HL-60/S4 treated with retinoic acid at 250 ng/mL for 4 days and 3 days (cell line): Measurements from ENCODE around the gene PABPN1L.

ENCODE experiments used
- in situ Hi-C: fragments of 300-500 bp; cut with MboI; formaldehyde crosslinking; loops from 2 replicates; pipeline ENCODE4 v1.7.0; 2022; ENCODE audit warnings: low sequenced_read_pairs

The PABPN1L gene

GRCh38 chr16:88884569-88885271 lies 18.3 kb upstream of the PABPN1L start:
- in situ Hi-C loops, result no loop called here

GRCh38 chr16:88883946-88884345 lies 17.5 kb upstream of the PABPN1L start:
- in situ Hi-C loops, result no loop called here

GRCh38 chr16:88883117-88883895 lies 16.8 kb upstream of the PABPN1L start:
- in situ Hi-C loops, result no loop called here

- in situ Hi-C loops, result no loop called here
Observed at GRCh38 chr16:88882358-88883030, 16.0 kb upstream of the PABPN1L start.

GRCh38 chr16:88881675-88882357 lies 15.4 kb upstream of the PABPN1L start:
- in situ Hi-C loops, result no loop called here

- in situ Hi-C loops, result no loop called here
Observed at GRCh38 chr16:88881007-88881615, 14.7 kb upstream of the PABPN1L start.

- in situ Hi-C loops, result no loop called here
Observed at GRCh38 chr16:88880226-88881006, 14.0 kb upstream of the PABPN1L start.

- in situ Hi-C loops, result no loop called here
Observed at GRCh38 chr16:88879788-88880055, 13.3 kb upstream of the PABPN1L start.

- in situ Hi-C loops, result no loop called here
Observed at GRCh38 chr16:88878967-88879787, 12.7 kb upstream of the PABPN1L start.

- in situ Hi-C loops, result no loop called here
Observed at GRCh38 chr16:88878356-88878755, 11.9 kb upstream of the PABPN1L start.

- in situ Hi-C loops, result no loop called here
Observed at GRCh38 chr16:88877564-88878289, 11.3 kb upstream of the PABPN1L start.

GRCh38 chr16:88876942-88877526 lies 10.6 kb upstream of the PABPN1L start:
- in situ Hi-C loops, result no loop called here

GRCh38 chr16:88875703-88876234 lies 9.3 kb upstream of the PABPN1L start:
- in situ Hi-C loops, result no loop called here

GRCh38 chr16:88874938-88875599 lies 8.6 kb upstream of the PABPN1L start:
- in situ Hi-C loops, result no loop called here

GRCh38 chr16:88872650-88873331 lies 6.3 kb upstream of the PABPN1L start:
- in situ Hi-C loops, result no loop called here

GRCh38 chr16:88871730-88872416 lies 5.4 kb upstream of the PABPN1L start:
- in situ Hi-C loops, result no loop called here

- in situ Hi-C loops, result no loop called here
Observed at GRCh38 chr16:88871349-88871702, 4.9 kb upstream of the PABPN1L start.
